SH-SY5Y (cell line): ENCODE results near the gene MCF2.

Experiments
- GATA2 ChIP-seq: IDR thresholded peaks from 2 replicates; pipeline ENCODE4 v1.6.1; 2011; ENCODE audit warnings: mild to moderate bottlenecking, low read depth, low read length
- GATA3 ChIP-seq: IDR thresholded peaks from 2 replicates; pipeline ENCODE4 v1.6.1; 2011; ENCODE audit warnings: low read depth, mild to moderate bottlenecking, low read length, moderate library complexity

DNA sequence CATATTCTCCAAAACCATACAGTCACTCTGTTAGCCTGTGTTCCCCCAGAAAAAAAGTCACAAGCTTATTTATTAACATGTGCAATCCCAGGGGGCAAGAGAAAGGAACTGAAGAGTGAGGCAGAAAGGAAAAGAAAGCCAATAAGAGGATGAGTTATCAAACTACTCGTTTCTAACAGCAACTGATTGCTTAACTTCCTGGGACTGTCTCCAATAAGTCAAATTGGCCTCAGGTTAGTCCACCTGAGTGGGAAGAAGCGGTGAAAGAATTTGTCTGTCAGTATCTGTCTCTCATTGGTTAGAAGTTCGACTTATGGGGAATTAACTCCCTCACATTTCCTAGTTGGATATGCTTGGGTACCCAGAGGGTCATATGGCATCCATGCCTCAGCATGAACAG, 163.4 kb downstream of the MCF2 start:
- no peak for TF ChIP-seq GATA2
- no peak for TF ChIP-seq GATA3
